CD14-positive monocyte (primary cell): ENCODE data around the gene OR5B3. TPM values are rescaled to one million over a fixed set of nuclear protein-coding genes. Genes with fewer than 3 reads are reported as not detected.

Experiments
- DNase-seq, 3 donors: peaks; one replicate each; pipeline ENCODE4 v3.0.0-alpha.2; 2011 to 2022
- H2AFZ ChIP-seq: 2 replicates; pipeline ENCODE4 v1.6.0; 2012; ENCODE audit warnings: mild to moderate bottlenecking, low read depth, low read length, inconsistent platforms; ENCODE audit not compliant: insufficient read depth, poor library complexity, severe bottlenecking
- H3K27ac ChIP-seq, 2 donors: 1 replicate in 1 of 2; 2 replicates in 1 of 2; pipeline ENCODE4 v1.5.1; 2012 to 2013; ENCODE audit warnings: low read length in 2 of 2, control low read depth in 1 of 2, inconsistent platforms in 1 of 2, low read depth in 1 of 2, mild to moderate bottlenecking in 1 of 2
- H3K27me3 ChIP-seq, 2 donors: one replicate each; pipeline versions ENCODE4 v1.6.0 to v1.6.1; 2011 to 2013; ENCODE audit warnings: low read length in 2 of 2; ENCODE audit not compliant: control insufficient read depth in 2 of 2, insufficient read depth in 2 of 2
- H3K36me3 ChIP-seq, 2 donors: replicated peaks in 1 of 2; 1 replicate in 1 of 2; 2 replicates in 1 of 2; pipeline versions ENCODE4 v1.5.1 to v1.6.1; 2012 to 2013; ENCODE audit warnings: low read length in 2 of 2, control low read depth in 1 of 2, inconsistent platforms in 1 of 2, mild to moderate bottlenecking in 1 of 2; ENCODE audit not compliant: insufficient read depth in 2 of 2, control insufficient read depth in 1 of 2
- H3K4me1 ChIP-seq, 2 donors: 1 replicate in 1 of 2; 2 replicates in 1 of 2; pipeline versions ENCODE4 v1.5.1 to v1.6.1; 2012 to 2013; ENCODE audit warnings: low read length in 2 of 2, control low read depth in 1 of 2, inconsistent platforms in 1 of 2, mild to moderate bottlenecking in 1 of 2, moderate library complexity in 1 of 2; ENCODE audit not compliant: insufficient read depth in 2 of 2, control insufficient read depth in 1 of 2
- H3K4me2 ChIP-seq: replicated peaks from 2 replicates; pipeline ENCODE3; 2012; ENCODE audit warnings: low read length, moderate library complexity, mild to moderate bottlenecking; ENCODE audit not compliant: poor library complexity, severe bottlenecking; ENCODE audit errors: extremely low read depth
- H3K4me3 ChIP-seq, 3 experiments: fragments of 200-600 bp in 1 of 3; sonication (generic) in 1 of 3; replicated peaks in 1 of 3; 1 replicate in 2 of 3; 2 replicates in 1 of 3; pipeline ENCODE4 v1.5.1; 2011 to 2013; ENCODE audit warnings: low read length in 3 of 3, mild to moderate bottlenecking in 3 of 3, control low read depth in 2 of 3, low read depth in 2 of 3, inconsistent platforms in 1 of 3, moderate library complexity in 1 of 3
- H3K79me2 ChIP-seq: 2 replicates; pipeline ENCODE4 v1.6.0; 2012; ENCODE audit warnings: mild to moderate bottlenecking, control low read depth, inconsistent platforms, low read length, moderate library complexity; ENCODE audit not compliant: insufficient read depth
- H3K9ac ChIP-seq: 2 replicates; pipeline ENCODE4 v1.6.0; 2017; ENCODE audit warnings: low read length, mild to moderate bottlenecking; ENCODE audit not compliant: insufficient read depth, poor library complexity, severe bottlenecking
- H3K9me3 ChIP-seq, 2 donors: replicated peaks in 1 of 2; 1 replicate in 1 of 2; 2 replicates in 1 of 2; pipeline versions ENCODE4 v1.5.1 to v1.6.1; 2012 to 2013; ENCODE audit warnings: low read length in 2 of 2, control low read depth in 1 of 2; ENCODE audit not compliant: control insufficient read depth in 1 of 2, insufficient read depth in 1 of 2
- H4K20me1 ChIP-seq: 2 replicates; pipeline ENCODE4 v1.6.0; 2012; ENCODE audit warnings: mild to moderate bottlenecking, low read length, control low read depth, moderate library complexity; ENCODE audit not compliant: insufficient read depth
- H3K27ac Mint-ChIP-seq, 7 donors: one replicate each; pipeline ENCODE4 v1.8.0; 2020; ENCODE audit warnings: mild to moderate bottlenecking in 7 of 7, mixed read lengths in 7 of 7, moderate library complexity in 6 of 7, inconsistent platforms in 2 of 7
- H3K27me3 Mint-ChIP-seq, 3 donors: one replicate each; pipeline ENCODE4 v1.8.0; 2021 to 2022; ENCODE audit warnings: low read depth in 3 of 3, mild to moderate bottlenecking in 3 of 3, mixed read lengths in 3 of 3, moderate library complexity in 3 of 3, inconsistent platforms in 1 of 3
- H3K36me3 Mint-ChIP-seq, 2 donors: one replicate each; pipeline ENCODE4 v1.8.0; 2020; ENCODE audit warnings: mixed read lengths in 2 of 2, inconsistent platforms in 1 of 2, mild to moderate bottlenecking in 1 of 2
- H3K4me1 Mint-ChIP-seq: one replicate; pipeline ENCODE4 v1.8.0; 2020; ENCODE audit warnings: mild to moderate bottlenecking, mixed read lengths
- H3K4me3 Mint-ChIP-seq, 2 donors: one replicate each; pipeline ENCODE4 v1.8.0; 2020; ENCODE audit warnings: mild to moderate bottlenecking in 2 of 2, mixed read lengths in 2 of 2, moderate library complexity in 1 of 2
- H3K9me3 Mint-ChIP-seq, 7 donors: one replicate each; pipeline ENCODE4 v1.8.0; 2020 to 2022; ENCODE audit warnings: mixed read lengths in 7 of 7, mild to moderate bottlenecking in 6 of 7, moderate library complexity in 6 of 7, inconsistent platforms in 2 of 7
- WGBS: methylation state at CpG from one replicate; pipeline ENCODE4 v1.1.5; 2013; ENCODE audit warnings: missing lambda C conversion rate; ENCODE audit not compliant: insufficient coverage; 5-methylcytosine and 5-hydroxymethylcytosine counted together
- intact Hi-C, 2 donors: fragments of 100-400 bp; cut with micrococcal nuclease; formaldehyde crosslinking; loops; one replicate each; pipeline versions ENCODE4 v1.15.0 to v1.15.1; 2023
- polyA minus RNA-seq: library from RNA; depleted of rRNA, polyadenylated mRNA; stranded (reverse); fragments of >200 nt; gene quantifications from 2 replicates; pipeline ENCODE4 v1.2.3, GENCODE V29; 2012
- polyA plus RNA-seq, 3 donors: library from polyadenylated mRNA; depleted of rRNA in 1 of 3; unstranded in 2 of 3; stranded (reverse) in 1 of 3; fragments of 300-500 nt in 2 of 3; fragments of >200 nt in 1 of 3; fragmentation: Illumina TruSeq in 2 of 3; gene quantifications; 1 replicate in 2 of 3; 2 replicates in 1 of 3; pipeline ENCODE4 v1.2.3, GENCODE V29; 2012 to 2021
- total RNA-seq, 12 experiments: library from RNA in 1 of 12; stranded (reverse) in 1 of 12; fragments of 120-200 nt in 1 of 12; gene quantifications; one replicate each; pipeline ENCODE4 v1.2.4 and lab custom pipeline; 2013 to 2026; ENCODE audit warnings: mixed read lengths in 6 of 12, inconsistent platforms in 1 of 12
- TF ChIP-seq, protein P1 (sequence below): fragments of 200-600 bp; IDR thresholded peaks from one replicate; pipeline ENCODE4 v1.8.0; 2022; ENCODE audit warnings: antibody characterized with exemption, mild to moderate bottlenecking

Gene OR5B3
- total RNA-seq (2013), result not detected
- polyA plus RNA-seq, result not detected
- polyA minus RNA-seq, result not detected in 2 replicates
- 0 to 0.99 (median 0) reads per million in 11 experiments for total RNA-seq (lab: John Stamatoyannopoulos, UW)

DNA sequence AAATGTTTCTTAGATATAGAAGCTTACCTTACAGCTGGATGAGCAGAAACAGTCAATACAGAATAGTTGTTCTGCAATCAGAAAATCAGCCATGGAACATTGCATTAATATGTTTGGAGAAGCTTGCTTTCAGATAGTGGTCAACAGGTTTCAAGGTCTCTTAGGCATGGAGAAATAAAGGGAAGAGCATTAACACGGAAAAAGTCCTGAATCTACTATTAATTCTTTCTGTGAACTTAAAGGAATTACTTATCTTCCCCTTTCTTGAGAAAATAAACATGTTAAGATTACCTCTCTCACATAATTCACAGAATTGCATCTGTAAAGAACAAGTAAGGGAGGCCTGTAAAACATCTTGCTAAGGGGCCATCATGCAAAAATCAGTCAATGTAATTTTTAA is at the start of gene OR5B3:
OR5B3 (minus strand) TSS at position 101 of the 400 bp plus-strand sequence. CDS start 3,465 bp downstream, outside the sequence.
- TF ChIP-seq, protein P1, sequence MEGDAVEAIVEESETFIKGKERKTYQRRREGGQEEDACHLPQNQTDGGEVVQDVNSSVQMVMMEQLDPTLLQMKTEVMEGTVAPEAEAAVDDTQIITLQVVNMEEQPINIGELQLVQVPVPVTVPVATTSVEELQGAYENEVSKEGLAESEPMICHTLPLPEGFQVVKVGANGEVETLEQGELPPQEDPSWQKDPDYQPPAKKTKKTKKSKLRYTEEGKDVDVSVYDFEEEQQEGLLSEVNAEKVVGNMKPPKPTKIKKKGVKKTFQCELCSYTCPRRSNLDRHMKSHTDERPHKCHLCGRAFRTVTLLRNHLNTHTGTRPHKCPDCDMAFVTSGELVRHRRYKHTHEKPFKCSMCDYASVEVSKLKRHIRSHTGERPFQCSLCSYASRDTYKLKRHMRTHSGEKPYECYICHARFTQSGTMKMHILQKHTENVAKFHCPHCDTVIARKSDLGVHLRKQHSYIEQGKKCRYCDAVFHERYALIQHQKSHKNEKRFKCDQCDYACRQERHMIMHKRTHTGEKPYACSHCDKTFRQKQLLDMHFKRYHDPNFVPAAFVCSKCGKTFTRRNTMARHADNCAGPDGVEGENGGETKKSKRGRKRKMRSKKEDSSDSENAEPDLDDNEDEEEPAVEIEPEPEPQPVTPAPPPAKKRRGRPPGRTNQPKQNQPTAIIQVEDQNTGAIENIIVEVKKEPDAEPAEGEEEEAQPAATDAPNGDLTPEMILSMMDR, result no peak

DNA sequence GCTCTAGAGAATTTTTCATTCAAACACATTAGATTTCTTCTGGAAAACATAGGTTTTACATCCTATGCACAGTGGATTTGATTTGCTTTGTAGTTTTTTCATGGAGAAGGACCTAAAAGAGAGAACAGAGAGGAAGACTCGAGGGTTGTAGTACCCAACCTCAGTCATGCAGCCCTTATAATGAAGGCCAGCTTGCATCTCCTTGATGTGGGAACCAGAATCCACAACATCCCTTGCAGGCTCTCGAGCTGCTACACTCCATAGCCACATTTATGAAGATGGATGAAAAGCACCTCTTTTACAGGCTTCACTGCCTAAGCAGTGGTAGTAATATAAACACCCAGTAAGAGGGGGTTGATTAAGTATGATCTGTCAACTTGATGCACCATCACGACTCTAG is 44.9 kb upstream of the OR5B3 start:
- Histone ChIP-seq H2AFZ (no peak overlapping the region), H3K9ac (no peak overlapping the region), H3K4me1 (no peaks in the 10 kb centered on the region), H3K9me3 (peaks cover 0 to under 1% of the 10 kb centered on the region in 2 donors), H3K4me3 (no peak overlapping the region), H3K79me2 (no peaks in the 10 kb centered on the region), H3K36me3 (no peaks in the 10 kb centered on the region), H3K4me2 (no peak overlapping the region), H3K27me3 (no peaks in the 10 kb centered on the region), H4K20me1 (no peaks in the 10 kb centered on the region), H3K27ac (no peak overlapping the region)
- H3K4me3 Mint-ChIP-seq, result no peak overlapping the region
- no peak overlapping the region for H3K27ac Mint-ChIP-seq
- H3K36me3 Mint-ChIP-seq, result no peaks in the 10 kb centered on the region
- intact Hi-C loops, result no loop called here
- DNase-seq, result no peak
- TF ChIP-seq, protein P1, result no peak
- peaks cover 2 to 15% (median 8%) of the 10 kb centered on the region in 7 donors for H3K9me3 Mint-ChIP-seq
- WGBS, result no CpG with 5 or more reads among the region's 3 CpGs
- peaks cover 0 to 3% (median 1%) of the 10 kb centered on the region in 3 donors for H3K27me3 Mint-ChIP-seq
- H3K4me1 Mint-ChIP-seq, result no peaks in the 10 kb centered on the region

More for the DNA sequence above, at the start of gene OR5B3:
- intact Hi-C loops, result no loop called here
- H3K27ac ChIP-seq, result no peak within 1 kb of the TSS
- DNase-seq, result no peak
- H3K9ac ChIP-seq, result no peak within 1 kb of the TSS
- no peaks in the 10 kb centered on the region for H3K79me2 ChIP-seq
- WGBS, result no CpG with 5 or more reads among the region's 1 CpG
- H3K4me1 ChIP-seq, result no peaks in the 10 kb centered on the region
- H2AFZ ChIP-seq, result no peak within 1 kb of the TSS
- H3K27me3 ChIP-seq, result no peaks in the 10 kb centered on the region
- H4K20me1 ChIP-seq, result no peaks in the 10 kb centered on the region
- no peak within 1 kb of the TSS for H3K4me3 ChIP-seq
- Mint-ChIP-seq H3K9me3 (peaks cover 6 to 15% (median 9%) of the 10 kb centered on the region in 7 donors), H3K27me3 (no peaks in the 10 kb centered on the region), H3K27ac (no peak within 1 kb of the TSS), H3K36me3 (no peaks in the 10 kb centered on the region), H3K4me1 (no peaks in the 10 kb centered on the region), H3K4me3 (no peak within 1 kb of the TSS)
- peaks cover 5 to 7% of the 10 kb centered on the region in 2 donors for H3K9me3 ChIP-seq
- H3K36me3 ChIP-seq, result no peaks in the 10 kb centered on the region
- H3K4me2 ChIP-seq, result no peak within 1 kb of the TSS
